ENCODE measurements around the gene MAB21L1.

The MAB21L1 gene

GRCh38 chr13:35499676-35500075, 23.2 kb upstream of the MAB21L1 start:
- Histone ChIP-seq H3K4me1 (ENCODE audit: insufficient read depth, low read length, severe bottlenecking) (no peaks in the 10 kb centered on the region), H3K79me2 (ENCODE audit: insufficient read depth, low read length) (no peaks in the 10 kb centered on the region), H4K20me1 (ENCODE audit: insufficient read depth, low read length) (no peaks in the 10 kb centered on the region), H3K9me3 (ENCODE audit: low read length) (no peaks in the 10 kb centered on the region), H3K9me2 (ENCODE audit: low read depth, low read length) (no peaks in the 10 kb centered on the region), H3K9ac (ENCODE audit: low read length) (no peak overlapping the region), H3K27ac (ENCODE audit: low read depth, low read length, poor library complexity, severe bottlenecking) (no peak overlapping the region), H3K27me3 (ENCODE audit: insufficient read depth, low read length) (no peaks in the 10 kb centered on the region), H3F3A (ENCODE audit: insufficient read depth, low read length) (no peaks in the 10 kb centered on the region), H3K36me3 (ENCODE audit: insufficient read depth, low read length) (no peaks in the 10 kb centered on the region), H3K4me3 (ENCODE audit: low read depth, low read length, poor library complexity, severe bottlenecking) (no peak overlapping the region), H2AFZ (ENCODE audit: low read length) (no peak overlapping the region), H3K4me2 (ENCODE audit: low read length) (no peak overlapping the region)
- TF ChIP-seq CTCF (IDR thresholded peaks at IDR 0.05; ENCODE audit: low read length) = no peak
- TF ChIP-seq EZH2 (IDR thresholded peaks at IDR 0.05; ENCODE audit: borderline replicate concordance, low read length) = no peak

- H3K4me2 ChIP-seq (ENCODE audit: low read length) = no peak overlapping the region
- no peak for TF ChIP-seq CTCF (IDR thresholded peaks at IDR 0.05; ENCODE audit: low read length)
- TF ChIP-seq EZH2 (IDR thresholded peaks at IDR 0.05; ENCODE audit: borderline replicate concordance, low read length) = no peak
- H4K20me1 ChIP-seq (ENCODE audit: insufficient read depth, low read length) = no peaks in the 10 kb centered on the region
- no peak overlapping the region for H3K9ac ChIP-seq (ENCODE audit: low read length)
- no peak overlapping the region for H2AFZ ChIP-seq (ENCODE audit: low read length)
- no peaks in the 10 kb centered on the region for H3K9me3 ChIP-seq (ENCODE audit: low read length)
- H3K27me3 ChIP-seq (ENCODE audit: insufficient read depth, low read length) = no peaks in the 10 kb centered on the region
- H3K27ac ChIP-seq (ENCODE audit: low read depth, low read length, poor library complexity, severe bottlenecking) = no peak overlapping the region
- no peaks in the 10 kb centered on the region for H3K36me3 ChIP-seq (ENCODE audit: insufficient read depth, low read length)
- no peaks in the 10 kb centered on the region for H3K9me2 ChIP-seq (ENCODE audit: low read depth, low read length)
- no peaks in the 10 kb centered on the region for H3K4me1 ChIP-seq (ENCODE audit: insufficient read depth, low read length, severe bottlenecking)
- no peak overlapping the region for H3K4me3 ChIP-seq (ENCODE audit: low read depth, low read length, poor library complexity, severe bottlenecking)
- no peaks in the 10 kb centered on the region for H3F3A ChIP-seq (ENCODE audit: insufficient read depth, low read length)
- no peaks in the 10 kb centered on the region for H3K79me2 ChIP-seq (ENCODE audit: insufficient read depth, low read length)
Measured at GRCh38 chr13:35499196-35499662, 22.7 kb upstream of the MAB21L1 start.

- no peaks in the 10 kb centered on the region for H3K79me2 ChIP-seq (ENCODE audit: insufficient read depth, low read length)
- no peaks in the 10 kb centered on the region for H3F3A ChIP-seq (ENCODE audit: insufficient read depth, low read length)
- no peaks in the 10 kb centered on the region for H3K27me3 ChIP-seq (ENCODE audit: insufficient read depth, low read length)
- no peak overlapping the region for H3K27ac ChIP-seq (ENCODE audit: low read depth, low read length, poor library complexity, severe bottlenecking)
- no peaks in the 10 kb centered on the region for H3K9me3 ChIP-seq (ENCODE audit: low read length)
- H2AFZ ChIP-seq (ENCODE audit: low read length) = no peak overlapping the region
- no peak for TF ChIP-seq CTCF (IDR thresholded peaks at IDR 0.05; ENCODE audit: low read length)
- TF ChIP-seq EZH2 (IDR thresholded peaks at IDR 0.05; ENCODE audit: borderline replicate concordance, low read length) = no peak
- H3K9ac ChIP-seq (ENCODE audit: low read length) = no peak overlapping the region
- no peaks in the 10 kb centered on the region for H4K20me1 ChIP-seq (ENCODE audit: insufficient read depth, low read length)
- H3K36me3 ChIP-seq (ENCODE audit: insufficient read depth, low read length) = no peaks in the 10 kb centered on the region
- H3K4me2 ChIP-seq (ENCODE audit: low read length) = no peak overlapping the region
- no peak overlapping the region for H3K4me3 ChIP-seq (ENCODE audit: low read depth, low read length, poor library complexity, severe bottlenecking)
- no peaks in the 10 kb centered on the region for H3K4me1 ChIP-seq (ENCODE audit: insufficient read depth, low read length, severe bottlenecking)
- H3K9me2 ChIP-seq (ENCODE audit: low read depth, low read length) = no peaks in the 10 kb centered on the region
Measured at GRCh38 chr13:35498231-35498630, 21.7 kb upstream of the MAB21L1 start.

Measured in OCI-LY1 (cell line).